HG03469 (cell line): ENCODE measurements around the gene COPB2.
A peak's percentile ranks its signal among the peaks of the same experiment; 100 is the strongest.

Source experiments
- ATAC-seq: cut with Tn5 transposase; IDR thresholded peaks from one replicate; pipeline ENCODE4 v1.9.1; 2021; ENCODE audit warnings: mild to moderate bottlenecking, moderate library complexity, moderate number of reproducible peaks; ENCODE audit not compliant: unreplicated experiment

The COPB2 gene

DNA sequence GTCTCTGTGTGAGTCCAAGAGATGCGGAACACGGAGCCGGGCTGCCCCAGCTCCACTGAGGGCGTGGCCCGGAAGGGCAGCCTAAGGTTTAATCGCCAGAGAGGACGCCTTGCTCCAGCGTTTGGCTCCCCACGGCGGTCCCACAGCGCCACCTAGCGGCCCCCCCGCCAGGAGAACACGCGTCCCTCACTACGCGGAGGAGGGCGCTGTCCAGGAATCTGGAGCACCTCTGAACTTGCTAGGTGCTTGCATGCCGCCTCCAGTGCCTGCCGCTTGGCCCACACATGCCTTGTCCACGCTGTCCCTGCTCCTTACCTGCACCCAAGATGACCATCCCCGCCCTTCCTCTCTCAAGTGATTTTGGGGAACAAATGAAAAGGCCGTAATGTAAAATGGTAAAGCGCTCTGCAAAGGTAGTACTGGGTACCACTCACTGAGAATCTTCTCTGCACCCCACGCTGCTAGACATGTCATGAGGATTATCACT, 60.0 kb downstream of the COPB2 start:
- peak; percentile 94 for ATAC-seq

DNA sequence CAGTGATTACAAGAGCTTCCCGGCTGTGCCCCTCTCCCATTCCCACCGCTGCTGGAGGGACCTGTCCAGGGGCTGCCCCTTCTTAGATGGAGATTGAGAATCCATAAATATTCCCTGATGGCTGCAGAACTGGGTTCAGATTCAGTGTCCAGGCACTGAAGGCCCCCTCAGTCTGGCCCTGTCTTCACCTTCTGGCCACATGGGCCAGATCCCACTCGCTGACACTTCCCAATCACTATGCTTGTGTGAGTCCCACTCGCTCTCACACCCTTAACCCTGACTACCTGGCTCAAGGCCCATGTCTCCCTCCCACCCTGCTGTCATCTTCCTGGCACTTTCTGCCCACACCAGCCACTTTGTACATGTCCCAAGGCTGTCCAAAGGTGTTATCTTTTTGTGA, 61.1 kb downstream of the COPB2 start:
- no peak for ATAC-seq

DNA sequence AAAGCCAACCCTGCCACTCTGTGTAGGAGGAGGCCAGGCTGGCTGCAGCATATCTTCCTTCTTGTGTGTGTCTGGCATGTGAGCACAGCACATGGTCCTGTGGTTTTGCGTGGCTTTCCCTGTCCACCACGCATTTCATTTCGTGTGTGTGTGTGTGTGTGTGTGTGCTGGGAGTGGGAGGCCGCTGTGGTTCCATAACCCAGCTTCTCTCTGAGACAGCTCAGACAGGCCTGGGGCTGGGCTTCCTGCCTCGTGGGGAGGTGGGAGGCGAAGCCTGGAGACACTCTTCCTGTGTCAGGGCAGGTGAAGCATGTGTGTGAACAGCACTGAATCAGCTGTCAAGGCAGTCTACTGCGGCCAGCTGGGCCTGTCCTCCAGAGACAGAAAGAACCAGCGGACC, 61.6 kb downstream of the COPB2 start:
- ATAC-seq: no peak

DNA sequence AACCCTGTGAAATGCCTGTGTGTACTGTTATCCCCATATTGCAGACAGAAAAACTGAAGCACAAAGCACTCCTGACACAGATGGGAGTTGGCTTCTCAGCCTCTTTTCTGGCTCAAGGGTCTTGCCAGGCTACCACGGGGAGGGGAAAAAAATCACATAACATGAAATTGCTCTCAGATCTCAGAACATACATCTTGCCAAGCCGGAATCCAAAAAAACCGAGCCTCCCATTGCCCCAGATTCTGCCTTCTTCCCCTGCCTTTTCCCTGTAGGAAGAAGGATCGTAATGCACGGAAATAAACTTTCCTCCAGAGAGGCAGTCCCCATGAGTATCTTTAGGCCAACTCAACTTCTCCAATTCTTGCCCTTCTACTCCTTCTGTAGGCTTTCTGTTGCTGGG, 62.2 kb downstream of the COPB2 start:
- no peak for ATAC-seq

DNA sequence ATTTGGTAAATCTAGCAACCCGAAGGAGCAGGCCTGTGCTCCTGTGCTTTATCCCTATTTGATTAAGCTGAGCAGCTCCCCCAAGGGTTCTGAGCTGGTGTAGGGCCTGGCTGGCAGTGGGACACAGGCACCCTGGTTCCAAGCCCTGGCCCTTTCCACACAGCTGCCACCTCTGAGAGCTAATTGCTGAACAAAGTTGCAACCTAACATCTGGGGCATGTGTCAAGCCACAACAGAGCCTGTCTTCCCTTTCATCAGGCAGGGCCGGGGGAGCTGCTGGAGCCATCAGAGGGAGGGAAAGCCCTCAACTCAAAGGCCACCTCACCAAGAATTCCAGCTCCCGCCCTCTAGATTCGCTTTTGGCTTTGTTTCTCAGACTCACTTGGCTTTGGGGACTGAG, 62.7 kb downstream of the COPB2 start:
- no peak for ATAC-seq

DNA sequence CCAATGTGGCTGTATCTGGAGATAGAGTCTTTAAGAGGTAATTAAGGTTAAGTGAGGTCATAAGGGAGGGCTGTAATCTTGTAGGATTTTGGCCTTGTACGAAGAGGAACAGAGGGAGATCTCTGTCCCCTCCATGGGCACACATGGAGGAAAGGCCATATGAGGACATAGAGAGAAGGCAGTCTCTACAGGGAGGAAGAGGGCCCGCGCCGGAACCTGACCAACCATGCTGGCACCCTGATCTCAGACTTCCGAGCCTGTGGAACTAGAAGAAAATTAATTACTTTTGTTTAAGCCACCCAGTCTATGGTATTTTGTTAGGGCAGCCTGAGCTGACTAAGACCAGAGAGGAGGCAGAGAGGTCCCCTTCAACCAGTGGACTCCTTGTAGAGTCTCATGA, 63.3 kb downstream of the COPB2 start:
- ATAC-seq: no peak

DNA sequence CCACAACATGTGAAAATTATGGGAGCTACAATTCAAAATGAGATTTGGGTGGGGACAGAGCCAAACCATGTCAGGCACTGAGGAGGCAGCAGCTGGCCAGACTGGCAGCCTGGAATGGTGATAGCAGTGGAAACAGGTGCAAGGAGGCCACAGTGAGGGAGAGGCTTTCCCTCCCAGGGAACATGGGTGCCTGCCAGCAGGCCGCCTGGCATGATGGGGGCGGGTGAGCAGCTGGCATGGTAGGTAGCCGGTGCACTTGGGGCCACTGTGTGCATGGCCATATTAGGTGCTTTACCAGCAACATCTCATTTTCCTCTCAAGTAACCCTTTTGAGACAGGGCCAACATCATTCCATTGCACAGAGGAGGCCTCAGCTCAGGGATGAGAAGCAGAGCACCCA, 63.9 kb downstream of the COPB2 start:
- no peak for ATAC-seq

DNA sequence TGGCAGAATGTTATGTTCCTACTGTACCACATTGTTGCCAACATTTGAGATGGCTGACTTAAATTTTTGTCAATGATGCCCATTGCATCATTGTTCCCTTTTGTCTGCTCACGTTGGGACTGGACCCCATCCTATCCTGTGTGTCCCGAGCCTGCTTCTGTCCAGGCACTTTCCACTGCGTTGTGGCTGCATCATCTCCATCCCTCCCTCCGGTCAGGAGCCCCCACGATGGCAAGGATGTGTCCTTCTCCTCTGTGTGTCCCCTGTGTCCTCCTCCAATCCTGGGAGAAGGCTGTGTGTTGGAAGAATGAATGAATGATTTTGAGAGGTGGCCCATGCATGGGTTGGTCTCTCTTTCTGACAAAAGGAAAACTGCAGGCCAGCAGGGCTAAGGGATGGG, 65.0 kb downstream of the COPB2 start:
- no peak for ATAC-seq

DNA sequence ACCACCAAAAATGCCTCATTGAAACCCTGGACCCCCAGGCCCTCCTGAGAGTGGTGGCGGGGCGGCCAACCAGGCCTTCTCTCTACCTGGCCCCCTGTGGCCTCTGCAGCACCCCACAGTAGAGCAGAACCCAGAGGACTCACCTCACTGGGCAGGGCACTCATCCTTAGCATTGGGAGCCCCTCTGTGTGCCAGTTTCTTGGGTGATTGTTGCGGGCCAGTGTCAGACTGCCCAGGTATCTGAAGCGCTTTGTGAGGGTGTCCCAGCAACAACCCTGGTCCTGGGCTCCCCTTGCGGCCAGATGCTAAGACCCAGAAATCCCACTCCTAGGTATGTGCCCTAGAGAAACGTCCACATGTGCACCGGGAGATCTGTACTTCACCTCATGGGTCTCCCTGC, 66.3 kb downstream of the COPB2 start:
- ATAC-seq: no peak

DNA sequence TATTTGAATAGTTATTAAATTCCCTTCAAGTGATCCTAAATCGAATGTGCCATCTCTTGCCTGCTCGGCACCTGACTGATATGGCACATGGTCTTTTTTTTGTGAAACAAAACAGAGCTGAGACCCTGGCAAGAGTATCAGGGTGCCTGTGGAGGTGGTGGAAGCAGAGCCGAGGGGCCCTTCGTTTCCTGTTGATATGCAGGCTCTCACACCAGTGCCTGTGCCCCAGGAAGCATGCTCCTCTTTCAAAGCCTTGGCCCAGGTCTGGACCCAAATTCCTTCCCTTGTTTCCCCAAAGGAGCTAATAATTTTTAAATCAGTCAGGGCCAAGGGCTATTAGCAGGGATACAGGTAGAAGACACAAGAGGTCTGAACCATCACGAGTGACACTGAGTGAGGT, 67.1 kb downstream of the COPB2 start:
- no peak for ATAC-seq

DNA sequence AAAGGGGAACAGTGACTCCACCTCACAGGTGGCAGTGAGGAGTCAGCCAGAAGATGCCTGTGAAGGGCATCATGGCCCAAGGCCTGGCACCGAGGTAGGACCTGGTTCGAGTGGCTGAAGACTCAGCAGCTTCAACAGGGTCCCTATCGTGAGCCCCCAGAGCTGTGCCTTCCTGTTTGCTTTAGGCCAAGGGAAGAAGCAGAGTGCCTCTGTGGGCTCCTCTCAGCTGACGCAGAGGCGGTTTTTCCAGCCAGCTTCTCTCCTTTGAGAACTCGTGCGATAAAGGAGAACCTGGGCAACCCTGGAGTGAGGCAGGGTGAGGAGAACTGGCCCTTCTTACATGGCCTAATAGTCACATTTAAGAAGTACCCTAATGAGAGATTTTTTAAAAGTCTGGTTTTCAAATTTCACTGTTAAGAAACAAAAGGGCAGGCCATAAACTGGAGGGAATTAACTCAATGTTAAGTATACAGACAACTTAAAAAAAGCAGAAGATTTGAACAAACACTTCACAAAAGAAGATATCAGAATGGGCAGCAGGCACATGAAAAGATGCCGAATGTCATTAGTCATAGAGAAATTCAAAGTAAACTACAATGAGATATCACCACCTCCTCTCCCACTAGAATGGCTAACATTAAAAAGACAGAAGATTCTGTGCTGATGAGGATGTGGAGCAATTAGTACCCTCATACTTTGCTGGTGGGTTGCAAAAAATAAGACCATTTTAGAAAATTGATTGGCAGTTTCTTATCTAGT, 68.7 kb downstream of the COPB2 start:
- ATAC-seq: no peak

DNA sequence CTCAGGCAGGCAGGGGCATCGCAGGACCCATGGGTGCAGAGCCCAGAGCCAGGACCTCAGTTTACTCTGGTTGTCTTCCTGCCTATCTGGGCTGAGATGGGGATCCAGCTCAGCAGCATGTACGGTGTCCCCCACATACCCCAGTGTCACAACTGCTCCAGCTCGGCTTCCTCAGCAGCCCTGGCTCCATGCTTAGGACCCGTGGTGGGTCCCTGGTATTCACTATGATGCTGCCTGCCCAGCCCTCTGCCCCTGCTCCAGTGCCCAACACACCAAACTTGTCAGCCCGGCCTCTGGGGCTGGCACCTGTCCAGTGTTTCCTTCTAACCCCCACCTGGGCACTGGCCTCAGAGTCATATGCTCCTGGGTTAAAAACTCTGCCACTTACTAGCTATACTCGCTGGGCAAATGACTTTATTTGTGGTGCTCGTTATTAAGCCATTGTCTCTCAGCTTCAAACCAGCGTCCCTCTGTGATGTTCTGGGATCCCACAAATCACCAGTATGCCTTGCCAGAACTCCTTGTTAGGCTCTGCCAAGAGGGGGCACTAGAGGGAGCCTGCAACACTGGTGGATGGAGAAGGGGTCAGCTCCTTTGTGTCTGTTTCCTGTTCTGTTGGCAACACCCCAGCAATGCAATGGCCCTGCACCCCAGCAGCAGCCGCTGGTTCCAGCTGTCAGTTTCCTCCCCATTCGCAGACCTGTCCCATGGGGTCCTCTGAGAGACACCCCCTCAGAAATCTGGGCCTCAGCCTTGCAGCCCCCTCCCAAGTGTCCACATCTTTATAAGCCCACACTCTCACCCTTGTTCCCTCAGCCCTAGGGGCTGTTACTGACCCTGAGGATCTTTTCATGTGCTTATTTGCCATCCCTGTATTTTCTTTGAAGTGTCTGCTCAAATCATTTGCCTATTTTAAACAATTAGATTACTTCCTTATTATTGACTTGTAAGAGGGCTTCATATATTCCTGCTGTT, 69.7 kb downstream of the COPB2 start:
- ATAC-seq: no peak

DNA sequence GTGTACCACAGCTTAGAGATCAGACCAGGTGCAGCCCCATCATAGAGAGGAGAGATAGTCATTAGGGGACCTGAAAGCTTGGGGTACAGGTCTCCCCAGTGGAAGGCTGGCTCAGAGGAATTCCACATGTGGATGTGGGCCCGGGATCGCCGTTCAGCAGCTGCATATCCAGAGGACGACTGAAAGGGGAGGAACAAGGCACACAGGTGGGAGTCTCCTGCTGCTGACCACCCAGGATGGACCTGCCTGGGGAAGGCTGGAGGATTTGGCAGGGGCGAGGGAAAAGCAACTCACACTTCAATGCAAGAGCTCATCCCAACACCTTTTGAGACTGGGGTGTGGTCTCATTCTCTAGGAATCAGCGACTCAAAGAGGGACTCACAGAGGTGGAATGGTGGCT, 70.6 kb downstream of the COPB2 start:
- ATAC-seq: no peak

DNA sequence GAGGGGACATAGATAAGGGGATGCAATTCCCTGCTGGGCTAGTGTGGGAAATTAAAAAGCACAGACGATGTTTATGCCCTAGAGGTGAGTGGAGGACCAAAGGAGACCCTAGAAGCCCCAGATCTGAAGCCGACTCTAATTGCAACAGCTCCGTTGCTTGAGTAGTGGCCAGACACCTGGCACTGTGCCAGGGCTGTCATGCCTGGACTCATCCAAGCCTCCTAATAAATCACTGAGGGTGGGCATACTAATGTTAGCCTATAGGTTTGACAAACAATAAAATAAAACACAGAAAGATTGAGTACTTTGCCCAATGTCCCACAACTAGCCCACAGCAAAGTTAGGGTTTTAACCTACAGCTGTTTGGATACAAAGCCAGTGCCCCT, 71.0 kb downstream of the COPB2 start:
- no peak for ATAC-seq

DNA sequence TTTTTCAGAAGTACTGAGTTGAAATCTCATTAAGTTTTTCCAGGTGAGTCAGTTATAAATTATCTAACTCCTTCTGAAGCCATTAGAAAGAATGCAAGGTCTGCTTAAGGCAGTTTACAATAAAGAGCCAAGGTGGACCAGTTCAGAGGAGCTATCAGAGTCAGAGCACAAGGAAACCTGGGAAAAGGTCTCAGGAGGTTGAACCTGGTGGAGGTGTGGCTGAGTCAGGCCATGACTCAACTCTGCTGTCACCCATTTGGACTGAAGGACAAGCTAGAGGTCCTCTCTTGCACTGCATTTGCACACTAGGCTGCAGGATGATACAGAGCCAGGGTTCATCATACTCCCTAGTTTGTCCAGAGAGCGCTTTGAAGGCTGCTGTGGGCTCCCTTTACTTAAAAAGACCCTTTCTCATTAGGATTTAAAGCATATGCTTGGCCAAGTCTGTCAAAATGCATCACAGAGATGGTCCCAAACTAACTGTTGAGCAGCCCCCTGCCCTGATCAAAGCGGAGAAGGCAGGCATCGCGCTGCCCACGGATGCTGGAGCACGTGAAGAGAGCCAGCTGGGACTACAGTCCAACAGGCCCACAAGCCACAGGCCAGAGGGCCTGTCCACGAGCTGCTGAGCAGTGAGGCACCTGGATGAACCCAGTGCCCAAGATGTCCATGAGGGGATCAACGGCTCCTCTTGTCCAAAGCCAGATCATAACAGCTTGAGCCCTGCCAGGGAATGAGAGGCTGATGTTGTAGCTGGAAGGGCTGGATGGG, 71.6 kb downstream of the COPB2 start:
- no peak for ATAC-seq

DNA sequence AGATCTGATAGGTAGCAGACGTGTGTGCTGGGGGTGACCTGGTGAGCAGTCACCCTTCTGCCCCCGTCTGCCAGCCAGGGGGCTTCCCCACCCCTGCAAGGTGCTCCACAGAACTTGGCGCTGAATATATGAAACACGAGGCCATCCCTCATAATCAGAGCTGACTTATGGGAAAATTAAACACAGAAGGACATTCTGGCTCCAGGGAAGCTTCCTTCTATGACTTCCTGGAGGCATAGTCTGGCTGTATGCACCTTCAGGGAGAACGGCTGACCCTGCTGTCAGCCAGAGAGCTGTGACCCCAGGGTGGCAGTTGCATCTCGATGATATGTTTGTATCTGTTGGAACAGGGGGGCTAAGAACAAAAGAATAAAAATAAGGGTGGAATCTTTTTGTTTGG, 72.2 kb downstream of the COPB2 start:
- ATAC-seq: no peak

DNA sequence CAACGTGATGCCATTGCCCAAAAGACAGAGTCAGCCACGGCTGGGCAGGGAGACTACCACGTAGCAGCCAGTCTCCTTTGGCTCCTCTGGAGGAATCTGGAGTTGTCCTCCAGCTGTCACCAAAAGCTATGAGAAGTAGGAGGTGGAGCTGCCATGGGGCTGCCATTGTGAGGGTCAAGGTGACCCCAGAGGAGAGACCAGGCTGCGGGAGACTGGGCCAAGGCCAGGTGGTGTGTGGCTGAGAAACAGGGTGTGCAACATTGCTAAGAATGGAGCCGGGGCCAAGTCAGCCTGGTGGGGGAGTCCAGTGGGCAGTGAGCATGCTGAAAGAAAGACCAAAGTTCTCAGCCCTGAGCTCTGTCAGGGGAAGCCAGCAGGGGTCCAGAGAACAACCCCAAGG, 75.5 kb downstream of the COPB2 start:
- ATAC-seq: no peak

DNA sequence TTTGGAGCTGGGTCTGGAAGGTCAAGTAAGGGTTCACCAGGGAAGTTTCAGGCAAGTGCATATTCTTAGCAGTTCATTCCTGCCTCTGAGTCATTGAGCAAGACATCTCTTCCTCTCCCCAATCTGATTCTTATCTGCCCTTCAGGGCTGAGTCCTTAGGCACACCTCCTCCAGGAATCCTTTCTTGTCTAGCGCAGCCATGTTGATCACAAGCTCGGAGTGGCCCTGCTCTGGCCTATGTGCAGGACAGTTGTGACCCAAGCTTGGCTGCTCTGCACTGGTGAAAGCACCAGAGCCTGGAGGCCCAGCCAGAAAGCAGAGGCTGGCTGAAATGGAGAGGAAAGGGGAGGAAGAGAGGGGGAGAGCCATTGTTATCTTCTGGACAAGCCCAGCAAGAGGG, 76.5 kb downstream of the COPB2 start:
- ATAC-seq: no peak

DNA sequence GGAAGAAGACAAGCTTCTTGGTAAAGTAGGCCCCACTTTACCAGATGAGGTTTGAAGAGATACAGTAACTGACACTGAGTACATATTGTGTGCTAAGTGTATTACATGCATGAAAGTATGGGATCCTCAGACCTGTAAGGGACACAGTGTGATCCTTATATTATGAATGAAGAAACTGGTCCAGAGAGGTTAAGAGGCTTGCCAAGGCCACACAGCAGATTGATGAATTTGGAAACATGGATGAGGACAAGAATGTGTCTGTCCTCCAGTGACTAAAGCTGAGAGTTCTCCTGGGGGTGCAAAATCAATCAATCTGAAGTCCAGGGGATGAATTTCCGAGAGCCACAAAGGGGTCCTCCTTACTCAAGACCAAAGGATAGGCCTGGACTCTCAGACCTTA, 77.0 kb downstream of the COPB2 start:
- ATAC-seq: no peak

DNA sequence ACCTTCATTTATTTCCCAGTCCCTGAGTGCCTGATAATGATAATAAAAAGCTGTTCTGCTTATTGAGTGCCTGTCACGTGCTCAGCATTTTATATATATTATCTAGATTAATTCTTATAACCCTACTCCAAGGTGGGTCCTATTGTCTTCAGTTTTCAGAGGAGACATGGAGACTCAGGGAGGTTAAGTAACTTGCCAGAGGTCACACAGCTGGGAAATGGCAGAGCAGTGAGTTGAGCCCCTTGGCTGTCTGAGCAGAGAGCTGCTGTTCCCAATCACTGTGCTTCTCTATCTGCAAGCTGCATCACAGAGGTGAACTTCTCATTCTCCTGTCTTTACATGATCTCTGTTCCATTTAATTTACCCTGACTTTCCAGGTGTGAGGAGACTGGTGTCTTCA, 77.9 kb downstream of the COPB2 start:
- no peak for ATAC-seq

DNA sequence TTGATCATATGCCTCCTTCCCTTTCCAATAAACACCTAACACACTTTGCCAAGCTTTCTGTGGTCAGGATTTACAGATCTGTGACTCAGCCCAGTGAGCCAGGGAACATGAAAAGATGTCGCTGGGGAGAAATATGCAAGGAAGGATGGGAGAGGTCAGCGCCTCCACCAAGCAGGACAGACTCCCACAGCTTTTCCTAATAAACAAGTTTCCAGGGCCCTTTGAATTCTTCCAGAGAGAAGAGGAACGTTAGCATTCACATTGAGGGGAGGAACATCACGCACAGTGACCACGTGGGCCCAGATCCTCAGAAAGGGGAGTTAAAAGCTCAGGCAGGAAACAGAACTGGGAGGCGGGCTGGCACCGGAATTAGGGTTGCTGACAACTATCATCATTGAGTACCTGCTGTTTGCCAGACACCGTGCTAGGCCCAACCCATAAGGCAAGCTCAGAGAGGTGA, 78.9 kb downstream of the COPB2 start:
- ATAC-seq: no peak
